Measurements from ENCODE around the gene MYLIP. TPM values are rescaled to one million over a fixed set of nuclear protein-coding genes. Genes with fewer than 3 reads are reported as not detected.

The MYLIP gene
- total and polyA plus RNA-seq, 2 of the 13 experiments (the other 11 are each of a cell fraction or from before 2014, with no cell fraction given), result 3.4 to 10.8 TPM

- peak; percentile 52; the same call in 1 of the 2 replicates for TF ChIP-seq TOE1 (CRISPR knock-in tag; IDR thresholded peaks at IDR 0.05)
- peak; percentile 54; the same call in 1 of the 2 replicates for TF ChIP-seq NR0B2 (CRISPR knock-in tag; IDR thresholded peaks at IDR 0.05)
- TF ChIP-seq ZNF468 (CRISPR knock-in tag; IDR thresholded peaks at IDR 0.05), result no peak
- no peak for TF ChIP-seq CREM (IDR thresholded peaks at IDR 0.05)
- TF ChIP-seq CREM (CRISPR knock-in tag; IDR thresholded peaks at IDR 0.05), result no peak
- 0 out of 2 replicates have a peak, but pooled peaks have one; percentile 26 for TF ChIP-seq NR1H2 (CRISPR knock-in tag; IDR thresholded peaks at IDR 0.05; ENCODE audit: borderline replicate concordance, low read depth)
- no peak for TF ChIP-seq SMAD1 (CRISPR knock-in tag; IDR thresholded peaks at IDR 0.05; ENCODE audit: borderline replicate concordance, low read depth)
- 0 out of 2 replicates have a peak, but pooled peaks have one; percentile 28 for TF ChIP-seq ZNF30 (CRISPR knock-in tag; IDR thresholded peaks at IDR 0.05)
- TF ChIP-seq CHD2 (IDR thresholded peaks at IDR 0.05; ENCODE audit: low read depth, low read length), result peak; percentile 84
- TF ChIP-seq ZNF619 (CRISPR knock-in tag; IDR thresholded peaks at IDR 0.05), result peak; percentile 82; the same call in 1 of the 2 replicates
- TF ChIP-seq THAP8 (CRISPR knock-in tag; IDR thresholded peaks at IDR 0.05; ENCODE audit: borderline replicate concordance), result peak; percentile 74; the same call in 1 of the 2 replicates
- TF ChIP-seq ARHGAP35 (CRISPR knock-in tag; IDR thresholded peaks at IDR 0.05; ENCODE audit: borderline replicate concordance), result peak; percentile 82; the same call in 1 of the 2 replicates
- TF ChIP-seq ZNF512B (CRISPR knock-in tag; IDR thresholded peaks at IDR 0.05; ENCODE audit: borderline replicate concordance), result peak; percentile 95; the same call in 1 of the 2 replicates
- TF ChIP-seq SP5 (CRISPR knock-in tag; IDR thresholded peaks at IDR 0.05; ENCODE audit: borderline replicate concordance, low read depth), result 0 out of 2 replicates have a peak, but pooled peaks have one; percentile 56
- peak; percentile 94 for TF ChIP-seq ZNF781 (CRISPR knock-in tag; IDR thresholded peaks at IDR 0.05; ENCODE audit: borderline replicate concordance, not compliant biosample characterization)
- no peak for TF ChIP-seq BATF2 (CRISPR knock-in tag; IDR thresholded peaks at IDR 0.05)
- TF ChIP-seq MIER2 (CRISPR knock-in tag; IDR thresholded peaks at IDR 0.05), result no peak
- TF ChIP-seq ZNF709 (CRISPR knock-in tag; IDR thresholded peaks at IDR 0.05), result peak; percentile 78; the same call in 1 of the 2 replicates
- no peak for TF ChIP-seq RAD51 (IDR thresholded peaks at IDR 0.05; ENCODE audit: borderline replicate concordance)
- no peak; the same call in 1 of the 2 replicates for TF ChIP-seq PHF20 (CRISPR knock-in tag; IDR thresholded peaks at IDR 0.05)
- peak; percentile 81 for TF ChIP-seq UBTF (CRISPR knock-in tag; IDR thresholded peaks at IDR 0.05)
- TF ChIP-seq ZNF101 (CRISPR knock-in tag; IDR thresholded peaks at IDR 0.05; ENCODE audit: borderline replicate concordance, low read depth), result no peak
These were observed at the start of gene MYLIP (continued) for GRCh38 chr6:16128759-16129622.
